GM12878 (cell line): ENCODE measurements around the gene ADAMTS2. TPM values are rescaled to one million over a fixed set of nuclear protein-coding genes. Genes with fewer than 3 reads are reported as not detected.

ENCODE experiments used
- ATAC-seq: fragments of 200-7000 bp; cut with Tn5 transposase; 3 replicates; pipeline ENCODE4 v1.9.1; 2020; ENCODE audit warnings: mild to moderate bottlenecking, moderate library complexity
- BruUV-seq: library from RNA; stranded (reverse); fragments of 400-500 nt; replicated peaks from 2 replicates; lab custom pipeline; 2021; lab: Mats Ljungman, UMichigan
- CTCF ChIA-PET: fragments of 300-600 bp; sonication (Branson Sonifier 250); formaldehyde crosslinking; extraction: SDS; loops from one replicate; lab custom pipeline; 2021; ENCODE audit warnings: inconsistent platforms; lab: Yijun Ruan, JAX
- POLR2A ChIA-PET: fragments of 350-600 bp; formaldehyde crosslinking; extraction: SDS; loops from one replicate; lab custom pipeline; 2021; ENCODE audit warnings: inconsistent platforms; lab: Charles Lee
- RAD21 ChIA-PET: fragments of 300-600 bp; sonication (Branson Sonifier 250); formaldehyde crosslinking; loops from one replicate; lab custom pipeline; 2023; ENCODE audit warnings: antibody characterized with exemption; ENCODE audit not compliant: unreplicated experiment; lab: Charles Lee
- SMC1A ChIA-PET: fragments of 300-600 bp; sonication (Branson Sonifier 250); formaldehyde crosslinking; loops from one replicate; lab custom pipeline; 2023; ENCODE audit not compliant: unreplicated experiment, uncharacterized antibody; lab: Charles Lee
- DNase-seq: peaks from one replicate; pipeline ENCODE4 v3.0.0-alpha.2; 2011; ENCODE audit warnings: low read depth, low spot score
- FAIRE-seq: peaks from 3 replicates; lab custom pipeline; 2011; peaks lifted over from hg19 to GRCh38; lab: Jason Lieb, UNC
- H2AFZ ChIP-seq: 2 replicates; pipeline ENCODE4 v1.6.0; 2011; ENCODE audit warnings: low read depth, low read length, control low read depth; ENCODE audit not compliant: control insufficient read depth
- H3K27ac ChIP-seq: 2 replicates; pipeline ENCODE4 v1.5.1; 2011; ENCODE audit warnings: control low read depth; ENCODE audit not compliant: control insufficient read depth, insufficient read depth
- H3K27me3 ChIP-seq, 2 experiments: replicated peaks in 1 of 2; 2 replicates each; pipeline versions ENCODE4 v1.6.0 to v1.6.1; 2011; ENCODE audit warnings: low read length in 1 of 2; ENCODE audit not compliant: control insufficient read depth in 2 of 2, insufficient read depth in 2 of 2
- H3K36me3 ChIP-seq, 2 experiments: 2 replicates each; pipeline ENCODE4 v1.5.1; 2011; ENCODE audit warnings: low read length in 1 of 2; ENCODE audit not compliant: control insufficient read depth in 2 of 2, insufficient read depth in 2 of 2
- H3K4me1 ChIP-seq: 2 replicates; pipeline ENCODE4 v1.6.1; 2011; ENCODE audit warnings: mild to moderate bottlenecking, low read length, moderate library complexity, mixed read lengths; ENCODE audit not compliant: control insufficient read depth, insufficient read depth
- H3K4me2 ChIP-seq: 2 replicates; pipeline ENCODE4 v1.6.0; 2011; ENCODE audit warnings: control low read depth; ENCODE audit not compliant: control insufficient read depth, insufficient read depth
- H3K4me3 ChIP-seq: fragments of 200-600 bp; sonication (generic); 2 replicates; pipeline ENCODE4 v1.5.1; 2016
- H3K79me2 ChIP-seq: 2 replicates; pipeline ENCODE4 v1.6.0; 2011; ENCODE audit warnings: low read length; ENCODE audit not compliant: control insufficient read depth, insufficient read depth
- H3K9ac ChIP-seq: 2 replicates; pipeline ENCODE4 v1.8.0; 2011; ENCODE audit warnings: low read length, control low read depth, mixed read lengths; ENCODE audit not compliant: control insufficient read depth, insufficient read depth
- H3K9me3 ChIP-seq: replicated peaks from 3 replicates; pipeline ENCODE4 v1.5.1; 2011; ENCODE audit warnings: mild to moderate bottlenecking, low read length; ENCODE audit not compliant: control insufficient read depth, insufficient read depth
- H4K20me1 ChIP-seq: 2 replicates; pipeline ENCODE4 v1.6.0; 2011; ENCODE audit not compliant: control insufficient read depth, insufficient read depth
- ETV6 ChIP-seq, 2 experiments: fragments of 450-650 bp in 1 of 2; IDR thresholded peaks in 1 of 2; conservative IDR thresholded peaks in 1 of 2; 2 replicates each; pipeline ENCODE4 v1.6.1; 2014; ENCODE audit warnings: antibody characterized with exemption in 1 of 2, borderline replicate concordance in 1 of 2, low read depth in 1 of 2, mild to moderate bottlenecking in 1 of 2, moderate library complexity in 1 of 2
- MTA3 ChIP-seq: IDR thresholded peaks from 2 replicates; pipeline ENCODE4 v1.6.1; 2012; ENCODE audit warnings: low read length, inconsistent platforms, borderline replicate concordance
- POLR2AphosphoS2 ChIP-seq: IDR thresholded peaks from 2 replicates; pipeline ENCODE4 v1.6.1; 2011; ENCODE audit warnings: low read depth, mild to moderate bottlenecking, low read length, improper control_type of control experiment, moderate library complexity
- RAD21 ChIP-seq: IDR thresholded peaks from 2 replicates; pipeline ENCODE4 v1.6.1; 2011; ENCODE audit warnings: mild to moderate bottlenecking, low read depth, low read length, moderate library complexity; ENCODE audit not compliant: insufficient read depth
- RUNX3 ChIP-seq: IDR thresholded peaks from 2 replicates; pipeline ENCODE4 v1.6.1; 2012; ENCODE audit warnings: low read length, inconsistent platforms
- SMAD5 ChIP-seq: IDR thresholded peaks from 2 replicates; pipeline ENCODE4 v1.6.1; 2016; ENCODE audit warnings: antibody characterized with exemption, low read depth
- SMARCA5 ChIP-seq: fragments of 450-650 bp; IDR thresholded peaks from 2 replicates; pipeline ENCODE4 v1.6.1; 2017; ENCODE audit warnings: mild to moderate bottlenecking
- ZSCAN29 ChIP-seq: fragments of 450-650 bp; IDR thresholded peaks from 2 replicates; pipeline ENCODE4 v1.6.1; 2017; ENCODE audit warnings: mild to moderate bottlenecking, moderate library complexity
- WGBS: methylation state at CpG from one replicate; pipeline ENCODE4 v1.1.6; 2016; ENCODE audit warnings: low lambda C conversion rate; ENCODE audit not compliant: insufficient replicate concordance, insufficient coverage; ENCODE audit errors: missing lambda C conversion rate; 5-methylcytosine and 5-hydroxymethylcytosine counted together
- in situ Hi-C: fragments of 300-500 bp; cut with MboI; formaldehyde crosslinking; loops from 9 replicates; pipeline ENCODE4 v1.14.3; 2018; ENCODE audit warnings: mixed read lengths
- intact Hi-C: fragments of 100-400 bp; cut with micrococcal nuclease; formaldehyde crosslinking; loops from one replicate; pipeline ENCODE4 v1.14.2; 2022; ENCODE audit not compliant: unreplicated experiment
- polyA plus RNA-seq, 11 experiments: library from polyadenylated mRNA; depleted of rRNA in 4 of 11; unstranded in 6 of 11; stranded (reverse) in 5 of 11; fragments of >200 nt; fragmentation: Nextera tagmentation in 4 of 11; fragmentation: Illumina TruSeq in 1 of 11; extraction: Ambion mirVana in 4 of 11; extraction: Trizol in 1 of 11; gene quantifications; 1 replicate in 1 of 11; 2 replicates in 10 of 11; pipeline versions ENCODE4 v1.2.1 to v1.2.3, GENCODE V29; 2011 to 2016; ENCODE audit warnings: inconsistent platforms in 2 of 11, missing spikeins in 2 of 11, low read depth in 1 of 11
- total RNA-seq, 4 experiments: library from RNA; depleted of rRNA in 3 of 4; stranded (reverse); fragments of >200 nt in 3 of 4; fragmentation: Illumina TruSeq in 1 of 4; extraction: Trizol in 1 of 4; gene quantifications; 2 replicates each; pipeline versions ENCODE4 v1.2.1 to v1.2.3, GENCODE V29; 2013 to 2021
- TF ChIP-seq, protein P1 (sequence below): IDR thresholded peaks from 2 replicates; pipeline ENCODE4 v1.6.1; 2011; ENCODE audit warnings: borderline replicate concordance, low read depth, mild to moderate bottlenecking, moderate library complexity, low read length; ENCODE audit not compliant: insufficient read depth, poor library complexity, severe bottlenecking
- TF ChIP-seq, protein P2 (sequence below): IDR thresholded peaks from 2 replicates; pipeline ENCODE4 v1.6.1; 2012; ENCODE audit warnings: mild to moderate bottlenecking, low read depth, low read length
- TF ChIP-seq, protein P3 (sequence below): IDR thresholded peaks from 2 replicates; pipeline ENCODE4 v1.6.1; 2012; ENCODE audit warnings: low read length, inconsistent platforms
- TF ChIP-seq, protein P4 (sequence below): fragments of 450-650 bp; IDR thresholded peaks from 2 replicates; pipeline ENCODE4 v1.6.1; 2017; ENCODE audit warnings: mild to moderate bottlenecking, low read depth, inconsistent platforms; ENCODE audit not compliant: poor library complexity, severe bottlenecking

ADAMTS2 gene
- total and polyA plus RNA-seq, 10 of the 15 experiments (the other 5 are each of a cell fraction or from before 2014, with no cell fraction given), result 0.03 to 0.05 TPM; not detected in 8

- TF ChIP-seq, protein P1, sequence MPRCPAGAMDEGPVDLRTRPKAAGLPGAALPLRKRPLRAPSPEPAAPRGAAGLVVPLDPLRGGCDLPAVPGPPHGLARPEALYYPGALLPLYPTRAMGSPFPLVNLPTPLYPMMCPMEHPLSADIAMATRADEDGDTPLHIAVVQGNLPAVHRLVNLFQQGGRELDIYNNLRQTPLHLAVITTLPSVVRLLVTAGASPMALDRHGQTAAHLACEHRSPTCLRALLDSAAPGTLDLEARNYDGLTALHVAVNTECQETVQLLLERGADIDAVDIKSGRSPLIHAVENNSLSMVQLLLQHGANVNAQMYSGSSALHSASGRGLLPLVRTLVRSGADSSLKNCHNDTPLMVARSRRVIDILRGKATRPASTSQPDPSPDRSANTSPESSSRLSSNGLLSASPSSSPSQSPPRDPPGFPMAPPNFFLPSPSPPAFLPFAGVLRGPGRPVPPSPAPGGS, result no peak
Observed at GRCh38 chr5:179313849-179314521, 31.3 kb downstream of the ADAMTS2 start (continued).

- in situ Hi-C loops (no loop called here), intact Hi-C loops (no loop called here)
- no peak overlapping the region for H3K4me2 ChIP-seq
- no peak for ATAC-seq
- BruUV-seq, result no TSS peak
- no peaks in the 10 kb centered on the region for H3K36me3 ChIP-seq
- WGBS, result 64% methylated on average over 17 of the region's 17 CpGs
- H3K4me1 ChIP-seq, result no peaks in the 10 kb centered on the region
- no peak overlapping the region for H2AFZ ChIP-seq
- no peak overlapping the region for H3K27ac ChIP-seq
- no peaks in the 10 kb centered on the region for H4K20me1 ChIP-seq
- H3K4me3 ChIP-seq, result no peak overlapping the region
- ChIA-PET CTCF (no interaction called here), SMC1A (no interaction called here), RAD21 (no interaction called here), POLR2A (no interaction called here)
- no peaks in the 10 kb centered on the region for H3K27me3 ChIP-seq
- no peak overlapping the region for H3K9ac ChIP-seq
- no peak for FAIRE-seq
- no peak for DNase-seq
- H3K79me2 ChIP-seq, result no peaks in the 10 kb centered on the region
- no peaks in the 10 kb centered on the region; the same call in 2 of the 3 replicates for H3K9me3 ChIP-seq
- TF ChIP-seq SMARCA5 (no peak), ZSCAN29 (no peak), SMAD5 (no peak), RUNX3 (no peak), RAD21 (no peak), POLR2AphosphoS2 (no peak), MTA3 (no peak), ETV6 (conservative IDR thresholded peaks at IDR 0.05 in 1 of 2, IDR thresholded peaks at IDR 0.05 in 1 of 2; ENCODE audit: borderline replicate concordance in 1 of 2, low read depth in 1 of 2) (no peak)
- TF ChIP-seq, protein P2, sequence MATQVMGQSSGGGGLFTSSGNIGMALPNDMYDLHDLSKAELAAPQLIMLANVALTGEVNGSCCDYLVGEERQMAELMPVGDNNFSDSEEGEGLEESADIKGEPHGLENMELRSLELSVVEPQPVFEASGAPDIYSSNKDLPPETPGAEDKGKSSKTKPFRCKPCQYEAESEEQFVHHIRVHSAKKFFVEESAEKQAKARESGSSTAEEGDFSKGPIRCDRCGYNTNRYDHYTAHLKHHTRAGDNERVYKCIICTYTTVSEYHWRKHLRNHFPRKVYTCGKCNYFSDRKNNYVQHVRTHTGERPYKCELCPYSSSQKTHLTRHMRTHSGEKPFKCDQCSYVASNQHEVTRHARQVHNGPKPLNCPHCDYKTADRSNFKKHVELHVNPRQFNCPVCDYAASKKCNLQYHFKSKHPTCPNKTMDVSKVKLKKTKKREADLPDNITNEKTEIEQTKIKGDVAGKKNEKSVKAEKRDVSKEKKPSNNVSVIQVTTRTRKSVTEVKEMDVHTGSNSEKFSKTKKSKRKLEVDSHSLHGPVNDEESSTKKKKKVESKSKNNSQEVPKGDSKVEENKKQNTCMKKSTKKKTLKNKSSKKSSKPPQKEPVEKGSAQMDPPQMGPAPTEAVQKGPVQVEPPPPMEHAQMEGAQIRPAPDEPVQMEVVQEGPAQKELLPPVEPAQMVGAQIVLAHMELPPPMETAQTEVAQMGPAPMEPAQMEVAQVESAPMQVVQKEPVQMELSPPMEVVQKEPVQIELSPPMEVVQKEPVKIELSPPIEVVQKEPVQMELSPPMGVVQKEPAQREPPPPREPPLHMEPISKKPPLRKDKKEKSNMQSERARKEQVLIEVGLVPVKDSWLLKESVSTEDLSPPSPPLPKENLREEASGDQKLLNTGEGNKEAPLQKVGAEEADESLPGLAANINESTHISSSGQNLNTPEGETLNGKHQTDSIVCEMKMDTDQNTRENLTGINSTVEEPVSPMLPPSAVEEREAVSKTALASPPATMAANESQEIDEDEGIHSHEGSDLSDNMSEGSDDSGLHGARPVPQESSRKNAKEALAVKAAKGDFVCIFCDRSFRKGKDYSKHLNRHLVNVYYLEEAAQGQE, result no peak
- TF ChIP-seq, protein P3, sequence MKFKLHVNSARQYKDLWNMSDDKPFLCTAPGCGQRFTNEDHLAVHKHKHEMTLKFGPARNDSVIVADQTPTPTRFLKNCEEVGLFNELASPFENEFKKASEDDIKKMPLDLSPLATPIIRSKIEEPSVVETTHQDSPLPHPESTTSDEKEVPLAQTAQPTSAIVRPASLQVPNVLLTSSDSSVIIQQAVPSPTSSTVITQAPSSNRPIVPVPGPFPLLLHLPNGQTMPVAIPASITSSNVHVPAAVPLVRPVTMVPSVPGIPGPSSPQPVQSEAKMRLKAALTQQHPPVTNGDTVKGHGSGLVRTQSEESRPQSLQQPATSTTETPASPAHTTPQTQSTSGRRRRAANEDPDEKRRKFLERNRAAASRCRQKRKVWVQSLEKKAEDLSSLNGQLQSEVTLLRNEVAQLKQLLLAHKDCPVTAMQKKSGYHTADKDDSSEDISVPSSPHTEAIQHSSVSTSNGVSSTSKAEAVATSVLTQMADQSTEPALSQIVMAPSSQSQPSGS, result no peak
- TF ChIP-seq, protein P4, sequence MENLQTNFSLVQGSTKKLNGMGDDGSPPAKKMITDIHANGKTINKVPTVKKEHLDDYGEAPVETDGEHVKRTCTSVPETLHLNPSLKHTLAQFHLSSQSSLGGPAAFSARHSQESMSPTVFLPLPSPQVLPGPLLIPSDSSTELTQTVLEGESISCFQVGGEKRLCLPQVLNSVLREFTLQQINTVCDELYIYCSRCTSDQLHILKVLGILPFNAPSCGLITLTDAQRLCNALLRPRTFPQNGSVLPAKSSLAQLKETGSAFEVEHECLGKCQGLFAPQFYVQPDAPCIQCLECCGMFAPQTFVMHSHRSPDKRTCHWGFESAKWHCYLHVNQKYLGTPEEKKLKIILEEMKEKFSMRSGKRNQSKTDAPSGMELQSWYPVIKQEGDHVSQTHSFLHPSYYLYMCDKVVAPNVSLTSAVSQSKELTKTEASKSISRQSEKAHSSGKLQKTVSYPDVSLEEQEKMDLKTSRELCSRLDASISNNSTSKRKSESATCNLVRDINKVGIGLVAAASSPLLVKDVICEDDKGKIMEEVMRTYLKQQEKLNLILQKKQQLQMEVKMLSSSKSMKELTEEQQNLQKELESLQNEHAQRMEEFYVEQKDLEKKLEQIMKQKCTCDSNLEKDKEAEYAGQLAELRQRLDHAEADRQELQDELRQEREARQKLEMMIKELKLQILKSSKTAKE, result no peak
Observed at GRCh38 chr5:179312557-179313235, 32.6 kb downstream of the ADAMTS2 start.
